HepG2 (cell line): ENCODE data around the gene MYH7B. TPM values are rescaled to one million over a fixed set of nuclear protein-coding genes. Genes with fewer than 3 reads are reported as not detected.

Source experiments
- BHLHE40 ChIP-seq: IDR thresholded peaks from 2 replicates; pipeline ENCODE4 v1.6.1; 2011; ENCODE audit warnings: low read length, improper control_type of control experiment
- BORCS8-MEF2B ChIP-seq: sonication (generic); formaldehyde crosslinking; IDR thresholded peaks from 2 replicates; pipeline ENCODE4 v1.8.0; 2022; ENCODE audit warnings: mild to moderate bottlenecking, missing genetic modification reagents
- EHMT2 ChIP-seq: fragments of 200-600 bp; sonication (generic); IDR thresholded peaks from 2 replicates; pipeline ENCODE4 v1.7.0; 2017; ENCODE audit warnings: antibody characterized with exemption, low read depth, low read length, borderline replicate concordance
- ELF4 ChIP-seq: sonication (generic); formaldehyde crosslinking; IDR thresholded peaks from 2 replicates; pipeline ENCODE4 v1.5.0; 2020; ENCODE audit warnings: missing genetic modification reagents, mild to moderate bottlenecking, moderate library complexity, borderline replicate concordance
- FUBP1 ChIP-seq: sonication (generic); formaldehyde crosslinking; IDR thresholded peaks from 2 replicates; pipeline ENCODE4 v1.5.1; 2020; ENCODE audit warnings: missing genetic modification reagents, mild to moderate bottlenecking, borderline replicate concordance
- HOXA3 ChIP-seq: sonication (generic); formaldehyde crosslinking; IDR thresholded peaks from 2 replicates; pipeline ENCODE4 v1.5.0; 2020; ENCODE audit warnings: missing genetic modification reagents
- MAFF ChIP-seq: IDR thresholded peaks from 2 replicates; pipeline ENCODE4 v1.6.1; 2011; ENCODE audit warnings: low read depth, low read length, improper control_type of control experiment
- MED8 ChIP-seq: sonication (generic); formaldehyde crosslinking; IDR thresholded peaks from 2 replicates; pipeline ENCODE4 v1.8.1; 2023; ENCODE audit warnings: mild to moderate bottlenecking, missing genetic modification reagents; ENCODE audit not compliant: insufficient replicate concordance
- PAWR ChIP-seq: sonication (generic); formaldehyde crosslinking; IDR thresholded peaks from 2 replicates; pipeline ENCODE4 v1.4.0; 2020; ENCODE audit warnings: missing genetic modification reagents, mild to moderate bottlenecking, borderline replicate concordance
- REXO4 ChIP-seq: sonication (generic); formaldehyde crosslinking; IDR thresholded peaks from 2 replicates; pipeline ENCODE4 v1.8.0; 2022; ENCODE audit warnings: missing genetic modification reagents, mild to moderate bottlenecking, borderline replicate concordance
- SOX6 ChIP-seq, 2 experiments: fragments of 450-650 bp in 1 of 2; sonication (generic) in 1 of 2; formaldehyde crosslinking in 1 of 2; IDR thresholded peaks; 2 replicates each; pipeline versions ENCODE4 v1.4.0 to v1.6.1; 2017 to 2020; ENCODE audit warnings: antibody characterized with exemption in 1 of 2, mild to moderate bottlenecking in 1 of 2, missing genetic modification reagents in 1 of 2
- ZEB1 ChIP-seq: IDR thresholded peaks from 2 replicates; pipeline ENCODE4 v1.6.1; 2012; ENCODE audit warnings: mild to moderate bottlenecking, low read depth, inconsistent platforms; ENCODE audit not compliant: insufficient replicate concordance
- ZNF260 ChIP-seq: sonication (generic); formaldehyde crosslinking; IDR thresholded peaks from 2 replicates; pipeline ENCODE4 v1.4.0; 2020; ENCODE audit warnings: missing genetic modification reagents, low read depth, mild to moderate bottlenecking, borderline replicate concordance
- ZNF569 ChIP-seq: sonication (generic); formaldehyde crosslinking; IDR thresholded peaks from 2 replicates; pipeline ENCODE4 v1.5.0; 2020; ENCODE audit warnings: mild to moderate bottlenecking, missing genetic modification reagents, moderate library complexity, borderline replicate concordance
- ZNF607 ChIP-seq: sonication (generic); formaldehyde crosslinking; IDR thresholded peaks from 2 replicates; pipeline ENCODE4 v1.5.1; 2020; ENCODE audit warnings: missing genetic modification reagents, mild to moderate bottlenecking, borderline replicate concordance
- ZSCAN31 ChIP-seq: sonication (generic); formaldehyde crosslinking; IDR thresholded peaks from 2 replicates; pipeline ENCODE4 v1.5.0; 2020; ENCODE audit warnings: low read depth, mild to moderate bottlenecking, missing genetic modification reagents
- polyA plus RNA-seq, 8 experiments: library from polyadenylated mRNA; depleted of rRNA in 3 of 8; stranded (reverse) in 7 of 8; unstranded in 1 of 8; fragments of >200 nt; fragmentation: Illumina TruSeq in 4 of 8; extraction: Trizol in 4 of 8; gene quantifications; 2 replicates each; pipeline versions ENCODE4 v1.2.1 to v1.2.3, GENCODE V29; 2011 to 2016; ENCODE audit warnings: low read depth in 4 of 8, missing spikeins in 1 of 8, mixed read lengths in 1 of 8; ENCODE audit not compliant: insufficient read depth in 1 of 8
- total RNA-seq, 5 experiments: library from RNA; depleted of rRNA; stranded (reverse); fragments of >200 nt; fragmentation: Illumina TruSeq; extraction: Trizol; gene quantifications; 2 replicates each; pipeline ENCODE4 v1.2.3, GENCODE V29; 2016; ENCODE audit warnings: low read depth in 1 of 5
- TF ChIP-seq, protein P1 (sequence below): sonication (generic); formaldehyde crosslinking; IDR thresholded peaks from 2 replicates; pipeline ENCODE4 v1.4.0; 2020; ENCODE audit warnings: missing genetic modification reagents, borderline replicate concordance
- TF ChIP-seq, protein P2 (sequence below): sonication (generic); formaldehyde crosslinking; IDR thresholded peaks from 2 replicates; pipeline ENCODE4 v1.9.0; 2022; ENCODE audit warnings: low read depth, missing genetic modification reagents
- TF ChIP-seq, protein P3 (sequence below): IDR thresholded peaks from 2 replicates; pipeline ENCODE4 v1.4.0; 2020; ENCODE audit warnings: mild to moderate bottlenecking, missing genetic modification reagents

The MYH7B gene
- total and polyA plus RNA-seq, 2 of the 13 experiments (the other 11 are each of a cell fraction or from before 2014, with no cell fraction given) = 0.05 to 0.20 TPM

GRCh38 chr20:34977365-34978091 is 21.9 kb downstream of the MYH7B start (continued):
- TF ChIP-seq, protein P1, sequence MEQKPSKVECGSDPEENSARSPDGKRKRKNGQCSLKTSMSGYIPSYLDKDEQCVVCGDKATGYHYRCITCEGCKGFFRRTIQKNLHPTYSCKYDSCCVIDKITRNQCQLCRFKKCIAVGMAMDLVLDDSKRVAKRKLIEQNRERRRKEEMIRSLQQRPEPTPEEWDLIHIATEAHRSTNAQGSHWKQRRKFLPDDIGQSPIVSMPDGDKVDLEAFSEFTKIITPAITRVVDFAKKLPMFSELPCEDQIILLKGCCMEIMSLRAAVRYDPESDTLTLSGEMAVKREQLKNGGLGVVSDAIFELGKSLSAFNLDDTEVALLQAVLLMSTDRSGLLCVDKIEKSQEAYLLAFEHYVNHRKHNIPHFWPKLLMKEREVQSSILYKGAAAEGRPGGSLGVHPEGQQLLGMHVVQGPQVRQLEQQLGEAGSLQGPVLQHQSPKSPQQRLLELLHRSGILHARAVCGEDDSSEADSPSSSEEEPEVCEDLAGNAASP (CRISPR knock-in tag) = no peak
- TF ChIP-seq ELF4 (CRISPR knock-in tag) (no peak), ZNF607 (CRISPR knock-in tag) (no peak), PAWR (CRISPR knock-in tag) (no peak), HOXA3 (CRISPR knock-in tag) (0 out of 2 replicates have a peak, but pooled peaks have one; percentile 24), ZSCAN31 (no peak), SOX6 (IDR thresholded peaks at IDR 0.05) (no peak), SOX6 (CRISPR knock-in tag; IDR thresholded peaks at IDR 0.05) (peak; percentile 92), REXO4 (CRISPR knock-in tag) (no peak), FUBP1 (no peak), ZNF569 (CRISPR knock-in tag) (no peak), EHMT2 (no peak), BORCS8-MEF2B (CRISPR knock-in tag) (0 out of 2 replicates have a peak, but pooled peaks have one; percentile 47), MED8 (CRISPR knock-in tag) (no peak), ZEB1 (no peak), MAFF (peak; percentile 46), ZNF260 (no peak), BHLHE40 (0 out of 2 replicates have a peak, but pooled peaks have one; percentile 45)
- TF ChIP-seq, protein P2, sequence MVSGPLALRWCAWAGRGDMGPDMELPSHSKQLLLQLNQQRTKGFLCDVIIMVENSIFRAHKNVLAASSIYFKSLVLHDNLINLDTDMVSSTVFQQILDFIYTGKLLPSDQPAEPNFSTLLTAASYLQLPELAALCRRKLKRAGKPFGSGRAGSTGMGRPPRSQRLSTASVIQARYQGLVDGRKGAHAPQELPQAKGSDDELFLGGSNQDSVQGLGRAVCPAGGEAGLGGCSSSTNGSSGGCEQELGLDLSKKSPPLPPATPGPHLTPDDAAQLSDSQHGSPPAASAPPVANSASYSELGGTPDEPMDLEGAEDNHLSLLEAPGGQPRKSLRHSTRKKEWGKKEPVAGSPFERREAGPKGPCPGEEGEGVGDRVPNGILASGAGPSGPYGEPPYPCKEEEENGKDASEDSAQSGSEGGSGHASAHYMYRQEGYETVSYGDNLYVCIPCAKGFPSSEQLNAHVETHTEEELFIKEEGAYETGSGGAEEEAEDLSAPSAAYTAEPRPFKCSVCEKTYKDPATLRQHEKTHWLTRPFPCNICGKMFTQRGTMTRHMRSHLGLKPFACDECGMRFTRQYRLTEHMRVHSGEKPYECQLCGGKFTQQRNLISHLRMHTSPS (CRISPR knock-in tag) = no peak
- TF ChIP-seq, protein P3, sequence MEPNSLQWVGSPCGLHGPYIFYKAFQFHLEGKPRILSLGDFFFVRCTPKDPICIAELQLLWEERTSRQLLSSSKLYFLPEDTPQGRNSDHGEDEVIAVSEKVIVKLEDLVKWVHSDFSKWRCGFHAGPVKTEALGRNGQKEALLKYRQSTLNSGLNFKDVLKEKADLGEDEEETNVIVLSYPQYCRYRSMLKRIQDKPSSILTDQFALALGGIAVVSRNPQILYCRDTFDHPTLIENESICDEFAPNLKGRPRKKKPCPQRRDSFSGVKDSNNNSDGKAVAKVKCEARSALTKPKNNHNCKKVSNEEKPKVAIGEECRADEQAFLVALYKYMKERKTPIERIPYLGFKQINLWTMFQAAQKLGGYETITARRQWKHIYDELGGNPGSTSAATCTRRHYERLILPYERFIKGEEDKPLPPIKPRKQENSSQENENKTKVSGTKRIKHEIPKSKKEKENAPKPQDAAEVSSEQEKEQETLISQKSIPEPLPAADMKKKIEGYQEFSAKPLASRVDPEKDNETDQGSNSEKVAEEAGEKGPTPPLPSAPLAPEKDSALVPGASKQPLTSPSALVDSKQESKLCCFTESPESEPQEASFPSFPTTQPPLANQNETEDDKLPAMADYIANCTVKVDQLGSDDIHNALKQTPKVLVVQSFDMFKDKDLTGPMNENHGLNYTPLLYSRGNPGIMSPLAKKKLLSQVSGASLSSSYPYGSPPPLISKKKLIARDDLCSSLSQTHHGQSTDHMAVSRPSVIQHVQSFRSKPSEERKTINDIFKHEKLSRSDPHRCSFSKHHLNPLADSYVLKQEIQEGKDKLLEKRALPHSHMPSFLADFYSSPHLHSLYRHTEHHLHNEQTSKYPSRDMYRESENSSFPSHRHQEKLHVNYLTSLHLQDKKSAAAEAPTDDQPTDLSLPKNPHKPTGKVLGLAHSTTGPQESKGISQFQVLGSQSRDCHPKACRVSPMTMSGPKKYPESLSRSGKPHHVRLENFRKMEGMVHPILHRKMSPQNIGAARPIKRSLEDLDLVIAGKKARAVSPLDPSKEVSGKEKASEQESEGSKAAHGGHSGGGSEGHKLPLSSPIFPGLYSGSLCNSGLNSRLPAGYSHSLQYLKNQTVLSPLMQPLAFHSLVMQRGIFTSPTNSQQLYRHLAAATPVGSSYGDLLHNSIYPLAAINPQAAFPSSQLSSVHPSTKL (CRISPR knock-in tag) = peak; percentile 68
